ENCODE results near the gene ELL2.
A peak's percentile ranks its signal among the peaks of the same experiment; 100 is the strongest.
"Not testable (repeated sequence)": the region's sequence is repeated elsewhere in the genome, so short reads cannot be mapped to it uniquely, and the experiment has no call there.

ELL2 gene

DNA sequence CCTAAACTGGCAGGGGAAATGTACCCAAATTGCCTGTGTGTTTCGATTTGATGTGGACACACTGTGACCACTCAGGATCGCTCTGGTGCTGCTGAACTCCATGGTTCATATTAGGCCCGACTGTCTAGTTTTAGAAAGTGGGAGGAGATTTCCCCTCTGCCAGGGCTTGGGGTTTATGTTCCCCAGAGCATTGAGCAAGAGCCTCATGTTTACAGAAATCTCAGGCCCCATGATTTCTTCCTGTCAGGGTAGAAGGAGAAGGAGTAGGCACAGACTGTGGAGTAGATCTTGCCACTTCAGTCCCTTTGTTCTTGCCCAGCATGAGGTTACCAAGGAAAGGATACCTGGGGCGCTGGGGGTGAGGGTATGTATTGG lies 98.3 kb downstream of the ELL2 start:
- FAIRE-seq (no peak), DNase-seq (ENCODE audit: insufficient read length, low spot score) (no peak)

- FAIRE-seq (no peak), DNase-seq (ENCODE audit: insufficient read length, low spot score) (no peak)
These were observed 98.8 kb downstream of the ELL2 start for GRCh38 chr5:95862671-95863382.

DNA sequence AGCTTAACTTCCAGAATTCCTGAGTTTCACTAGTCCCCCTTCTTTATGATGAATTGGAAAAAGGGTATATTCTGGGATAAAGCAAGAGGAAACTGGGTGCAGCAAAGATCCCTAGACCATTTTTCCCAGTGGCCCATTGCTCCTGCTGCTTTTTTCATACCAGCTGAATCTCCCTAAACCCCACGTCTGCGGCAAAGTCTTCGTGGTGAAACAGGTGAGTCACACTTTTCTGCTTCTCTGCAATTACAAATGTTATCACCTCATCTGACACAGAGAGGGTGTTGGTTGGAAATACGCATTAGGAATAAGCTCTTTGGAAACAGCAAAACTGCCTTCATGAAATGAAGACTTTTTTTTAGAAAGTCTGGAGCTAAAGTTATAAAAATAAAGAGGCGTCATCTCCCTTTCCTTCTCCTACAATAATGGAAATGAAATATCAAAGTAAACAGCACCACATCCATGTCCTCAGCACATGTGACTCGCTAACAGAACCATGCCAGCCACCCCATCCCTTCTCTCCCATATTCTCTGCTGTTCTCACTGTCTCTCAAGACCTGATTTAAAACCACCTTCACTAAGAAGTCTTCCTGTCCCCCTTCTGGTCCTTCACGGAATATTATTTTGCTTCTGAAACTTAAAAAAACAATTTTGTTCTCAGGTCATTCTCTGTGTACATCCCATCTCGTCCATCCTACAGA lies 99.6 kb downstream of the ELL2 start:
- FAIRE-seq = no peak
- no peak for DNase-seq (ENCODE audit: insufficient read length, low spot score)

GRCh38 chr5:95861221-95861863 lies 100.3 kb downstream of the ELL2 start:
- peak; percentile 86 for FAIRE-seq

GRCh38 chr5:95859661-95860060 lies 102.0 kb downstream of the ELL2 start:
- DNase-seq (ENCODE audit: insufficient read length, low spot score) (no peak), FAIRE-seq (no peak)

More at GRCh38 chr5:95861221-95861863, 100.3 kb downstream of the ELL2 start:
- DNase-seq (ENCODE audit: insufficient read length, low spot score) = peak; percentile 88

DNA sequence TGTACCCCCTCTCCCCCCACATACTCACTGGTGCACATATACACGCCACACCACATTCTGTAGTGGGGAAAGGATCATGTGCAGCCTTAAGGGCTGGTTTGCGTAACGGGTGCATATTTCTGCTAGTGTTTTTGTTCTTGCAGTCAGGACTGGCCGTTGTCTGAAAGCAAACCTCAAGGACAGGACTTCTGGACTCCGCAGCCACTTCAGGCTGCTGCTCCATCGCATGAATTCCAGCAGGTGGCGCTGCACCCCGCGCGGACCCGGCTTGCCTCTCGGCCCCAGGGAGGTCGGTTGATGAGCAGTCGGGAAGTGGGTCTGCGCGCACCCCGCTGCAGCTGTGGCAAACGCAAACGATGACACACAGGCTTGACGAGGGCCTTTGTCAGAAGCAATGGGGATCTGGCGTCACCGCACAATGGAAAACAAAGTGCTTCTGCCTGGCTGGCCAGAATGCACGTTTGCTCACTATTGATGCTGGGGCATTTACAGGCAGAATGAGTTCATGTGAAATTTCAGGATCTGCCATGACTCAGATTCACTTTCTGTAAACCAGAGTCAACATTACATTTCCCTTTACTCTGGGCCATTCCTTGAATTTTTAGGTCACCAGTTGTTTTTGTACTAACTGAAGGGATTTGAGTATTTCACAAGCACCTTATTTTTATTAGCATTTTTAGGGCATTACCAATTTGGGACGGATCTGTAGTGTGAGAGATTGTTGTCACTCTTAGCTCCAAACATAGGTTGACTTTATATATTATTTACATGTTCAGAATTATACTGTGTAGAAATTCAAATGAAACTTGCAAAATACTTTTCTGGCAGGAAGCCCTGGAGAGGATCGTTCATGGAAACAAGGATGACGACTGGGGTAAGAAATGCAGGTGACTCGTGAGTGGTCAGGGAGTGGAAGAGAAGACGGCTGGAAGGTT lies 102.7 kb downstream of the ELL2 start:
- DNase-seq (ENCODE audit: insufficient read length, low spot score) (peak; percentile 95), FAIRE-seq (peak; percentile 91)

DNA sequence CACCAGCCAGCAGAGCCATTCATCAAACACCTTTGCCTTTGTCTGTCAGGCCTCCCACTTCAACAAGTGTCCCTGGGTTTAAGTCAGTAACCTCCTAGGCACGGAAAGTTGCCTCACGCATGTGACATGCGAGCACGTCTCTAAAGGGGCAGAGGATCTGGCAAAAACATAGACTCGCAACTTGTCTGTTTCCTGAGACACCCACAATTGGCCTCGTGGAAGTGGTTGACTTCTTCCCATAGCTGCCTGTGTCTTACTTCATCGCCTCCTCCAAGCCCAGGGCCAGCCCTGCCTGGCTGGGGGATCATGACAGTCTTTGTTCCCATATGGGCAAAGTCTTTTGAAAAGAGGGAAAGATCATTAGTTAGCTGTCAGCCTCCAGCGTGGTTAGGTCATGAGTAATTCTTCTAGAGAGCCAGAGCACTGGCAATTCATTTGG lies 103.6 kb downstream of the ELL2 start:
- DNase-seq (ENCODE audit: insufficient read length, low spot score) (peak; percentile 48), FAIRE-seq (peak; percentile 52)

GRCh38 chr5:95857185-95857945 lies 104.3 kb downstream of the ELL2 start:
- DNase-seq (ENCODE audit: insufficient read length, low spot score) (no peak), FAIRE-seq (no peak)

DNA sequence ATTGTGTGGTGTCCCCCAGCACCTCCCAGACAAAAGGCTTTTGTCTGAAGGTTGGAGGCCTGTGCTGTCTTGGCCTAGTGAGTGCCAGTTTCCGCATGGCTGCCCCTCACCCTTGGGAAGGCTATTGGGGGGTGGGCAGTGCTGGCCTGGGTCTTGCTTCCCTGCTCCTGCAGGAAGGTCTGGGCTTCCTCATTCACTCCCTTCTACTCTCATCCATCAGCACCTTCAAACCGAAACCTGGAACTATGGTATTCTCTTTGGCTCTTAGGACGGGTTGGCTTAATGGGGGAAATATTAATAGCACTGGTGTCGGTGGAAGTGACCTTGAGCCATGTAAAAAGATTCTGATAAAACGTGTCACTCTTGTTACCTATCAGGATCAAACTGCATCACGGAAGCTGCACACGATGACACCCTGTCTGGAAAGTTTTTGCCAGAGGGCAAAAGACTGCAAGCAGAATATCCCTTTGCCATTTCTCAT lies 105.1 kb downstream of the ELL2 start:
- DNase-seq (ENCODE audit: insufficient read length, low spot score) = no peak

GRCh38 chr5:95853490-95853889 lies 108.2 kb downstream of the ELL2 start:
- DNase-seq (ENCODE audit: insufficient read length, low spot score) (no peak), FAIRE-seq (no peak)

More for the DNA sequence above, 105.1 kb downstream of the ELL2 start:
- no peak for FAIRE-seq

DNA sequence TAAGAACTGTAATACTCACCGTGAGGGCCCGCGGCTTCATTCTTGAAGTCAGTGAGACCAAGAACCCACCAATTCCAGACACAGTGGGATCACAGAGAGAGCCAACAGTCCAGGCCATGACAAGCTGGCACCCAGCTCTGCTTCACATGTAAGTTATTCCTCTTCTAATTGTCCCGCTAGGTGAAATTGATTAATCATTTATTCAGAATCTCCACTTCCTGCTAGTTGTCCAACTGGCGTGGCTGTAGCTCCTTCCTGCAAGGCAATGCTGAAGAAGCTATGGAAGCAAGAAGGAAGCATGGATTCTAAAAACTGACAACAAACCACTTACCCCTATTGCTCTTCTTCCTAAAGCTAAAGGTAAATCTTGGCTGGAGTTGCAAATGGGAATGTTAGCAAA lies 109.1 kb downstream of the ELL2 start:
- FAIRE-seq (no peak), DNase-seq (ENCODE audit: insufficient read length, low spot score) (no peak)

DNA sequence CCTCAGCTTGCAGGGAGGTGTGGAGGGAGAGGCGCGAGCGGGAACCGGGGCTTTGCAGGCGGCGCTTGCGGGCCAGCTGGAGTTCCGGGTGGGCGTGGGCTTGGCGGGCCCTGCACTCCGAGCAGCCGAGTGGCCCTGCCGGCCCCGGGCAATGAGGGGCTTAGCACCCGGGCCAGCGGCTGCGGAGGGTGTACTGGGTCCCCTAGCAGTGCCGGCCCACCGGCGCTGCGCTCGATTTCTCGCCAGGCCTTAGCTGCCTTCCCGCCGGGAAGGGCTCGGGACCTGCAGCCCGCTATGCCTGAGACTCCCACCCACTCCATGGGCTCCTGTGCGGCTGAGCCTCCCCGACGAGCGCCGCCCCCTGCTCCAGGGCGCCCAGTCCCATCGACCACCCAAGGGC lies 110.5 kb downstream of the ELL2 start:
- not testable (repeated sequence) for FAIRE-seq

DNA sequence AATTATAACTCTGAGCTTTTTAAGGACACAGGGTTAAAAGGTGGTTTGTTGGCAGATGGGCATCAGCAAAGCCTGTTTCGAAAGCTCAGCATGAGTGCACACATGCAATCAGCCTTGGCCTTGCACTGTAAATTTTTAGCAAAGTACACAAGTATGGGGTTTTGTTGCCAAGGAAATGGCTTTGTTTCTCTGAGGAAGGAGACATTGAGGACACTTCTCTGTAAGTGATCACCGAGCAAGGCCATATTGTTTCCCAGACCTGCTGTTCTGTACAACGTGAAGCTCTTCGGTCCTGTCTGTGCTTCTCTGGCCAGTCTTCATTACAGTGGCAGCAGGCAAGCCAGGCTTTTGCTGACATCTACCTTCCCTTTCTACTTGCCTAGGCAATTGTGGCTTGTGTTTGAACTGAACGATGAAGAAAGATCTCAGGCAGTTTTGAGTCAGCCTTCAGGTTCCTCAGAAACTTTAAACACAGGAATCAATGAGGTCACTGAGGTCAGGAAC lies 111.2 kb downstream of the ELL2 start:
- no peak for DNase-seq (ENCODE audit: insufficient read length, low spot score)
- no peak for FAIRE-seq

More for the DNA sequence above, 110.5 kb downstream of the ELL2 start:
- DNase-seq (ENCODE audit: insufficient read length, low spot score) = not testable (repeated sequence)

DNA sequence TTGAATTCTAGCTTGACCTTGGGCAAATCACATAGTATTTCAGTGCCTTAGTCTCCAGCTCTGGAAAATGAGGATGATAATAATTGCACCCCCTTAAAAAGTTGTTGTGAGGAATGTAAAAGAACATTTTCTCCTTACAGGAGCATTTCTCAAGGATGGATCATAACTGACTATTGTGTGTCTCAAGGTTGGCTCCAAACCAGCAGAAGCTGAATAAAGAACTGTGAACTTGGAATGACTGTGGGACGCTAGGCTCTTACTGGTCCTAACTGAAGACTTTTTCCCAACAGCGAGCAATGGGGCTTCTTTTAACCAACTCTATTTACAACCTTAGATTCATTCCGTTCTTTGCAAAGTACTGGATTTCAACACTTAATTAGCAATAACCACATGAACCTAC lies 113.0 kb downstream of the ELL2 start:
- DNase-seq (ENCODE audit: insufficient read length, low spot score) (no peak), FAIRE-seq (no peak)

DNA sequence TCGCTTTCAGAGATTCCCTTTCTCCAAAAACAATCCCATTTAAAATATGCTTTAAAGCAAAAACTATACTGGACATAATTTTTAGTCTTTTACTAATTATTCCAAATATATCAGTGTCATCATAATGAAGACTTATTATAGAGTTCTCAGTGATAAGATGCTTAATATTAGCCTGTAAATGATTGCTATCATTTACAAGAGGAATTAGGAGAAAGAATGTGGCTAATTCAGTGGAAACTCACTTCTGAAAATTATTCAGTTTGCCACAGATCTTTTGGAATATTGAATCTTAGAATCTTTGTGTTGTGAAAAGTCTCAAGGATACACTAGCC lies 114.4 kb downstream of the ELL2 start:
- DNase-seq (ENCODE audit: insufficient read length, low spot score) (no peak), FAIRE-seq (no peak)

DNA sequence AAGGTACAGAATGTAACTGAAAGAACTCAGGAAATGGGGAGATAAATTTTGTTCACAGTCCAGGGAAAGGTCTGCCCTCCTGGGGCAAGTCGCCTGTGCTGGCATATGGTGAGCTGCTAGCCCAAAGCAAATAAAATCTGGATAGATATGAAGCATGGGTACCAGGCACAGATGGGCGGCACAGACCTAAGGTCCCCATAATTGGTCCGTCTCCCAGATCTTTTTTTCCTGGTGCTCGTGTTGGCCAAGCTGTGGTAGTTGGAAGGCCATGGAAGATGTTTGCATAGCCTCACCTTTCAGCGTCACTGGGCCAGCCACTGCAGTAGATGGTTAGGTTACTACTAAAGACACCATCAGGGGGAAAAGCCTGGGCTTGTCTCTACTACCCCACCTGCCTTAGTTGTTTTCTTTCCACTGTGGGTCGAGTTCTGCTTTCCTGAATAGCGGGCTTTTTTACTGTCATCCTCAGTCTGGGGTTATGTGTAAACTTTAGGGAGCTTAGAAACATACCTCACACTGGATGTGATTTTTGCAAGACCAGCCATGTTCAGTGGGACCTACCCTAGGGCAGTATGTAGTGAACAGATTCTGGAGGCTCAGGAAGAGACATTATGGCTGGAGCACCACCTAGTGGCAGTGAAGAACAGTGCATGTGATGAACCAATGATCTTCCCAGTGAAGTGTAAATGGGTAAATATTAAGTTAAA lies 114.9 kb downstream of the ELL2 start:
- peak; percentile 78 for DNase-seq (ENCODE audit: insufficient read length, low spot score)
- FAIRE-seq = peak; percentile 20

GRCh38 chr5:95845391-95845790 lies 116.3 kb downstream of the ELL2 start:
- FAIRE-seq (no peak), DNase-seq (ENCODE audit: insufficient read length, low spot score) (no peak)

GRCh38 chr5:95843733-95844223 lies 117.9 kb downstream of the ELL2 start:
- FAIRE-seq (no peak), DNase-seq (ENCODE audit: insufficient read length, low spot score) (no peak)
